Effector memory CD8-positive, alpha-beta T cell (primary cell): ENCODE data around the gene DOCK10.

Experiments
- ATAC-seq: fragments of 150-1000 bp; cut with Tn5 transposase; replicated peaks from 2 replicates; pipeline ENCODE4 v1.10.0; 2021; ENCODE audit warnings: mild to moderate bottlenecking, moderate library complexity
- DNase-seq, 3 experiments: peaks; one replicate each; pipeline ENCODE4 v3.0.0; 2021
- H3K27ac Mint-ChIP-seq, 2 donors: one replicate each; pipeline ENCODE4 v1.8.0; 2022; ENCODE audit warnings: mild to moderate bottlenecking in 2 of 2, mixed read lengths in 2 of 2, moderate library complexity in 2 of 2
- H3K27me3 Mint-ChIP-seq, 2 donors: one replicate each; pipeline ENCODE4 v1.8.0; 2022; ENCODE audit warnings: mixed read lengths in 2 of 2
- H3K36me3 Mint-ChIP-seq: one replicate; pipeline ENCODE4 v1.8.0; 2022; ENCODE audit warnings: mild to moderate bottlenecking, moderate library complexity, mixed read lengths; ENCODE audit not compliant: insufficient read depth
- H3K4me1 Mint-ChIP-seq, 2 donors: one replicate each; pipeline ENCODE4 v1.8.0; 2022; ENCODE audit warnings: low read depth in 2 of 2, mixed read lengths in 2 of 2
- H3K4me3 Mint-ChIP-seq, 2 donors: one replicate each; pipeline ENCODE4 v1.8.0; 2022; ENCODE audit warnings: mild to moderate bottlenecking in 2 of 2, mixed read lengths in 2 of 2, moderate library complexity in 2 of 2
- H3K9me3 Mint-ChIP-seq, 2 donors: one replicate each; pipeline ENCODE4 v1.8.0; 2022; ENCODE audit warnings: mixed read lengths in 2 of 2

Gene DOCK10

DNA sequence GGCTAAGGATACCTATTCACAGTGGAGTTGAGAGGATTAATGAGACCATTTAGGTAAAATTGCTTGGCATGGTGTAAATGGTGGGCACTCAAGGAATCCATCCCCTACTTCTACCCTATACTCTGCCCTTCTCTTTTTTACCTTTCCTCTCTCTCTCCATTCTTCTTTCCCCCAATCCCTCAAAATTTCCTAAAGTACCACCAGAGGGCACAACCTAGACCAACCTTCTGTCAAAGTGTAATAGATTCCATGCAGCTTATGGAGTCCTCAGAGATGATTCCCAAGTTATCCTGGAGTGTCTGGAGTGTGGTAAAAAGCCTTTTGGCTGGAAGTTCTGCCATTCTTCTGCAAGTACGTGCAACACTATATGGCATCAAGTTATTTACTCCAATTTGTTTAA, 293.1 kb downstream of the DOCK10 start:
- Mint-ChIP-seq H3K27ac (no peak overlapping the region), H3K27me3 (peaks cover 9 to 32% of the 10 kb centered on the region in 2 donors), H3K9me3 (no peaks in the 10 kb centered on the region), H3K4me1 (no peaks in the 10 kb centered on the region), H3K36me3 (no peaks in the 10 kb centered on the region), H3K4me3 (no peak overlapping the region)
- DNase-seq: no peak
- no peak for ATAC-seq

DNA sequence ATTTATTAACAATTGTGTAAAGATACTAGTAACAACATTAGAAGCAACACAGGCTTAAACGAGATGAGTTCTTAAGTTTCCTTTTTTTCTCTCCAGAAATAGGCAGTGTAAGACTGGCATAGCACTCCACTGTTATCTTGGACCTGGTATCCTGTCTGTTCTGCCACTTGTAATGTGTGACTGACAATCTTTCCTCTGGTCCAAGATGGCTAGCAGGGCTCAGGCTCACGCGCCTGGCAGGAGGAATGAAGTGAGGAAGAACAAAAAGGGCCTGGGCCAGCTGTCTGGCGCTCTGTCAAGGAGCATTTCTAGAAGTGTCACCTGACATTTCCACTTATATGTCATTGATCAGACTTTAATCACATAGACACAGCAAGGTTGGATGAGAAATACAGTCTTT, 294.5 kb downstream of the DOCK10 start:
- peaks cover 16 to 37% of the 10 kb centered on the region in 2 donors for H3K27me3 Mint-ChIP-seq
- H3K4me1 Mint-ChIP-seq: no peaks in the 10 kb centered on the region
- no peaks in the 10 kb centered on the region for H3K36me3 Mint-ChIP-seq
- no peak overlapping the region for H3K27ac Mint-ChIP-seq
- DNase-seq: no peak
- no peak for ATAC-seq
- H3K4me3 Mint-ChIP-seq: no peak overlapping the region
- H3K9me3 Mint-ChIP-seq: no peaks in the 10 kb centered on the region

DNA sequence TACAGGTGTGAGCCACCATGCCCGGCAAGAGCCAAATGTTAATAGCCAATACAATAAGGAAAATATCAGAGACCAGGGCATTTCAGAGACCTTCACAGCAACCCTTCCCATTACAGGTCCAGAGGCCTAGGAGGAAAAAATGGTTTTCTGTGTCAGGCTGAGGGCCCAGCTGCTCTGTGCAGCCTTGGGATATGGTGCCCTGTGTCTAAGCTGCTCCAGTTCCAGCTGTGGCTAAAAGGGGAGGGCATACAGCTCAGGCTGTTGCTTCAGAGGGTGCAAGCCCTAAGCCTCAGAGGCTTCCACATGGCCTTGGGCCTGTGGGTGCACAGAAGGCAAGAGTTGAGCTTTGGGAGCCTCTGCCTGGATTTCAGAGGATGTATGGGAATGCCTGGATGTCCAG, 306.0 kb downstream of the DOCK10 start:
- Mint-ChIP-seq H3K27ac (no peak overlapping the region), H3K36me3 (no peaks in the 10 kb centered on the region), H3K4me3 (no peak overlapping the region), H3K4me1 (no peaks in the 10 kb centered on the region), H3K9me3 (no peaks in the 10 kb centered on the region), H3K27me3 (peaks cover 4 to 15% of the 10 kb centered on the region in 2 donors)
- ATAC-seq: no peak
- no peak for DNase-seq

DNA sequence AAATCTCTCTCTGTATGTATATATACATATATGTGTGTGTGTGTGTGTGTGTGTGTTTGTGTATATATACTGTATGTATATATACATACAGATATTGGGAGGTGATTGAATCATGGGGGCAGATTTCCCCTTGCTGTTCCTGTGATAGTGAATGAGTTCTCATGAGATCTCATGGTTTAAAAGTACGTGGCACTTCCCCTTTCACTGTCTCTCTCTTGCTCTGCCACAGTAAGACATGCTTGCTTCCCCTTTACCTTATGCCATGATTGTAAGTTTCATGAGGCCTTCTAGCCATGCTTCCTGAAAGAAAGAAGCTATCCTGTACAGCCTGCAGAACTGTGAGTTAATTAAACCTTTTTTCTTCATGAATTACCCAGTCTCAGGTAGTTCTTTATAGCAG, 307.3 kb downstream of the DOCK10 start:
- DNase-seq (no peak), ATAC-seq (no peak)
- no peak overlapping the region for H3K27ac Mint-ChIP-seq
- H3K36me3 Mint-ChIP-seq: no peaks in the 10 kb centered on the region
- no peaks in the 10 kb centered on the region for H3K4me1 Mint-ChIP-seq
- no peak overlapping the region for H3K4me3 Mint-ChIP-seq
- no peaks in the 10 kb centered on the region for H3K9me3 Mint-ChIP-seq
- peaks cover 2 to 15% of the 10 kb centered on the region in 2 donors for H3K27me3 Mint-ChIP-seq

DNA sequence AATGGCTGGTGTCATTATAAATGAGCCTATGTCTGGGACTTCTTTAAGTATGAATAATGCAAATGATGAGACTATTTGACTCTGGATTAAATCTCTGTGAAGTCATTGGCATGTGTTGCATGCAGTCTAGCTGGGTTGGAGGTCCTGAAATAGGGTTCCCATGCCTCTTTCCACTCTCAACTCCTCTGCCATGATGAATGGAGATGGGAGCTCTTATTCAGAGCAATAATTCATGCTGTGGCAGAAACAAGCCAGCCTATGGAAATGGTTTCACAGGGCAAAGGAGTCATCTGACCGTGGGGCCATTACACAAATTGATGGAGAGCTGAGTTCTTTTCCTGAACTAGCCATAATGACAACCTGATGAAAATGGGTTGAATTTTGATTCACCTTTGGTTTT, 310.6 kb downstream of the DOCK10 start:
- H3K4me1 Mint-ChIP-seq: no peaks in the 10 kb centered on the region
- DNase-seq (no peak), ATAC-seq (no peak)
- H3K36me3 Mint-ChIP-seq: no peaks in the 10 kb centered on the region
- no peak overlapping the region for H3K27ac Mint-ChIP-seq
- peaks cover 2 to 7% of the 10 kb centered on the region in 2 donors for H3K9me3 Mint-ChIP-seq
- H3K4me3 Mint-ChIP-seq: no peak overlapping the region
- peaks cover 12 to 31% of the 10 kb centered on the region in 2 donors for H3K27me3 Mint-ChIP-seq

DNA sequence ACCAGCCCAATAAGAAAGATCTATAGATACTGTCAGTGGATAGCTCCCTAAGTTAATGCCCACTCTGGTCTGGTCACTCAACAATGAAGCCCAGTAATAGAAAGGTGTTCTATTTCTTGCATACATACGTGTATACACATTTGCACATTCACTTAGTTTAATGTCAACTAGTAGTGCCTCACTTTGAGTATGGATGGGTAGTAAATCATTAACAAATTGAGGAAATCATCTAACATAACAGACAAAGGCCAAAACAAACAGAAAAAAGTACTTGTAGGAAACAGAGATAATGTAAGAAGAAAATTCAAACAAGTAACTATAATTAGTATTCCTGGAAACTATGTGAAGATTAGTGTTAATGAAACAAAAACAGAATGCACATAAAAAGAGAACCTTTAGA, 312.8 kb downstream of the DOCK10 start:
- no peak overlapping the region for H3K4me3 Mint-ChIP-seq
- H3K4me1 Mint-ChIP-seq: no peaks in the 10 kb centered on the region
- DNase-seq (no peak), ATAC-seq (no peak)
- peaks cover 2 to 7% of the 10 kb centered on the region in 2 donors for H3K9me3 Mint-ChIP-seq
- H3K36me3 Mint-ChIP-seq: no peaks in the 10 kb centered on the region
- peaks cover 12 to 49% of the 10 kb centered on the region in 2 donors for H3K27me3 Mint-ChIP-seq
- no peak overlapping the region for H3K27ac Mint-ChIP-seq

DNA sequence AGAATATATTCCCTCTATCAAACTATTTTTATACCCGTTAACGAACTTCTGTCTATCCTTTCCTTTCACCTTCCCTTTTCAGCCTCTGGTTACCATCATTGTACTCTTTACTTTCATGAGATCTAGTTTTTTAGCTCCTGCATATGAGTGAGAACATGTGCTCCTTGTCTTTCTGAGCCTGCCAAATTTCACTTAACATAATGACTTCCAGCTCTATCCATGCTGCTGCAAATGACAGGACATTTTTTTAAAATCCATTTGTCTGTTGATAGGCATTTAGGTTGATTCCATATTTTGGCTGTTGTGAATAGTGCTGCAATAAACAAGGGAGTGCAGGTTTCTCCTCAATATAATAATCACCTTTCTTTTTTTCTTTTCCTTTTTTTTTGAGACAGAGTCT, 317.9 kb downstream of the DOCK10 start:
- H3K27me3 Mint-ChIP-seq: peaks cover 25 to 53% of the 10 kb centered on the region in 2 donors
- H3K4me3 Mint-ChIP-seq: no peak overlapping the region
- DNase-seq: no peak
- H3K9me3 Mint-ChIP-seq: peaks cover 2 to 7% of the 10 kb centered on the region in 2 donors
- no peaks in the 10 kb centered on the region for H3K4me1 Mint-ChIP-seq
- ATAC-seq: no peak
- no peaks in the 10 kb centered on the region for H3K36me3 Mint-ChIP-seq
- no peak overlapping the region for H3K27ac Mint-ChIP-seq

DNA sequence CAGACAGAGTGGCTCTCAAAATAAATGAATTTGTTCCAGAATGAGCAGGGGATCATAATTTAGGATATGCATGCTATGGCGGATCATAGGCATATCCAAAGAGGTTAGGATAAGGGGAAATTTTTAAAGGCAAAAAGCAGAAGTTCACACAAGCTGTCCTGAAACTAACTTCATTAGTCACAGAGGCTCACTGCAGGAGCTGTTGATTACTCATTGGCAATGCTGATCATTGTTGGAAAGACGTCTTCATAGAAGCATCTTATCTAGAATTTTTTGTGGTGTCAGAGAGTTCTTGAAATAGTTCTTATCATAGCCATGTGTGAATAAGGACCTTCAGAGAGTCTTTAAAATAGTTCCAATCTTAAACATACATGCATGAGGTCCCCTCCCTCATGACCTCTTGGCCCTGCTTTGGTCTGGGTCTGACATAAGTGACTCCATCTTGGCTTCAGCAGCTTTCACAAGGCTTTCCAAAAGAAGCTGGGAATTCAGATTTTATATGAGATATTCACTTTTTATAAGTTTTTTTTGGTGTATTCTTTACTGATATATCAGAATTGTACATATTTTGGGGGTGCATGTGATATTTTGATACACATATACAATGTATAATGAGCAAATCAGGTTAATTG, 318.6 kb downstream of the DOCK10 start:
- DNase-seq: no peak
- Mint-ChIP-seq H3K9me3 (peaks cover 2 to 6% of the 10 kb centered on the region in 2 donors), H3K4me3 (no peak overlapping the region), H3K27ac (no peak overlapping the region), H3K36me3 (no peaks in the 10 kb centered on the region), H3K4me1 (no peaks in the 10 kb centered on the region), H3K27me3 (peaks cover 24 to 47% of the 10 kb centered on the region in 2 donors)
- no peak for ATAC-seq

DNA sequence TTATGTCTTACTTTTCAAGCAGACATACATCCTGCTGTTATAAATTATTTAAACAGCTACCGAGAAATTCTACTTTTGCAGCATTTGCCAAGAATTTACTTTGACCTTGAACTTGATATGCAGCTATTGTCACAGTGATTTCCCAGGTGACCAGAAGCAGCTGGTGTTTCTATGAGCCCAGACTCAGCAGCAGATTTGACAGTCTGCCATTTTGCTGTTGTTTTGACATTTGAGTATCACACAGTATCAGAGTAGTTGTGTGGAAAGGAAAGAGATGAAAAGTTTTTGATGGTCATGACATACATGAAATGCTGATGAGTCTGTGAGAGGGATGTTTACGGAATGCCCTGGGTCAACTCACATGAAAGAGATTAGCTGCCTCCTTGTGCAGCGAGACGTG, 319.5 kb downstream of the DOCK10 start:
- no peak overlapping the region for H3K27ac Mint-ChIP-seq
- H3K9me3 Mint-ChIP-seq: no peaks in the 10 kb centered on the region
- H3K4me1 Mint-ChIP-seq: no peaks in the 10 kb centered on the region
- ATAC-seq: no peak
- no peak overlapping the region for H3K4me3 Mint-ChIP-seq
- H3K27me3 Mint-ChIP-seq: peaks cover 19 to 40% of the 10 kb centered on the region in 2 donors
- H3K36me3 Mint-ChIP-seq: no peaks in the 10 kb centered on the region
- no peak for DNase-seq

DNA sequence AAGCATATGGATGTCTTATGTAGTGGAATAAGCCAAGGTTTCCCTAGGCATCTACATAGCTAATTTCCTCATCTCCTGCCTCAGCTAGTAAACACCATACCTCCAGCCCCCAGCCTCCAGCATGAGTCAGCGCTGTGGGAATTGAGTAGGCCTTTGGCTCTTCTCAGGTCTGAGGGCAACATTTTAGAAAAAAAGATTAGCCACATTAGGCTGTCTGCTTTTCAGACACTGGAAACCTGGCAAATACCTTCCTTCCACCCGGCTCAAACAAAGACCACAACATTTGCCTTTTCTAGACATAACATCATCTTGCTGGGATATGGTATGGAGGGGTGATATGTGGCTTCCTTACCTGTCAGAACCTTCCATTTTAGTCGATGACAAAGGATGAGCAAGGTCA, 320.0 kb downstream of the DOCK10 start:
- H3K9me3 Mint-ChIP-seq: no peaks in the 10 kb centered on the region
- no peak for ATAC-seq
- no peak for DNase-seq
- no peaks in the 10 kb centered on the region for H3K4me1 Mint-ChIP-seq
- no peak overlapping the region for H3K27ac Mint-ChIP-seq
- no peak overlapping the region for H3K4me3 Mint-ChIP-seq
- H3K27me3 Mint-ChIP-seq: peaks cover 14 to 39% of the 10 kb centered on the region in 2 donors
- no peaks in the 10 kb centered on the region for H3K36me3 Mint-ChIP-seq

DNA sequence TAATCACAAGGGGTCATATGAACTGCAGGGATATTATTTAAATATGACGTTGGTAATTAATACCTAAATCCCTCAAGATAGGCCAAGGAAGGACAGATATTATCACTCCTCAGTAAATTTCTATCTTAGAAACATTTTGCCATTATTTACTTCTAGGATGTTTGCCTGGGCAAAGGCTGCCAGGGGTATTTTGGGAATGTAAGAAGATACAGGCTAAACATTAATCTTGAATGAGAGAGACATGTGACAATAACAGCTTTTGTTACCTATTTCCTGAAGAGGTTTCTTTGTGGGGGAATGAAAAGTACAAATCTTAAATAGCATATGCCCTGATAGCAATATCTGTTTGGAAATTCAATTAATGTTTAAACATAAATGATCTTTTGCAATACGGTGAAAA, 325.3 kb downstream of the DOCK10 start:
- no peak for DNase-seq
- H3K36me3 Mint-ChIP-seq: no peaks in the 10 kb centered on the region

DNA sequence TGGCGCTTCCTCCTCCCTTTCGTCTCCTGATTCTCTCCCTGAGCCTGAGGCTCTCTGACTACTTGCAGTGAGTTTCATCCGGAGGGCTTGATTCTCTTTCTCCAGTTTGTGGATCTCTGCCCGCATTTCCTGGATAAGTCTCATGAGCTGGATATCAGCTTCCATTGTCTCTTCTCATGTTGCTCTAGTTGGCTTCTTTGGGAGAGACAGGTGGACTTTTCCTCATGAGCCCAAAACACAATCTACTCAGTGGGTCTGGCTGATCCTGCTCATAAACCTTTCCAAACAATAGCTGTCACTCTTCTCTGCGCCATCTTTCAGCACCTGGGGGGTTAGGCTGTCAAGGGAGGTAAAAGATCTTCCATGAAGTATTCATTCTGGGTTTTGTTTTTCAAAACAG, 326.1 kb downstream of the DOCK10 start, which contains the start of gene CCDC195:
Gene CCDC195 (minus strand): TSS at position 165 of the 400 bp plus-strand sequence. CDS start 0 bp downstream, at position 165.
- Mint-ChIP-seq H3K36me3 (no peaks in the 10 kb centered on the region), H3K9me3 (peaks cover 0 to 2% of the 10 kb centered on the region in 2 donors), H3K27me3 (peaks cover 20 to 31% of the 10 kb centered on the region in 2 donors), H3K27ac (no peak within 1 kb of the TSS), H3K4me3 (no peak within 1 kb of the TSS), H3K4me1 (no peaks in the 10 kb centered on the region)
- no peak for ATAC-seq
- DNase-seq: no peak

More for the DNA sequence above, 325.3 kb downstream of the DOCK10 start:
- no peak overlapping the region for H3K4me3 Mint-ChIP-seq
- no peaks in the 10 kb centered on the region for H3K4me1 Mint-ChIP-seq
- no peak overlapping the region for H3K27ac Mint-ChIP-seq
- no peak for ATAC-seq
- peaks cover 0 to 2% of the 10 kb centered on the region in 2 donors for H3K9me3 Mint-ChIP-seq
- H3K27me3 Mint-ChIP-seq: peaks cover 16 to 27% of the 10 kb centered on the region in 2 donors
